HG03103 (cell line): ENCODE data around the gene PTPA.
"Not testable (repeated sequence)": the region's sequence is repeated elsewhere in the genome, so short reads cannot be mapped to it uniquely, and the experiment has no call there.

ENCODE experiments used
- ATAC-seq: cut with Tn5 transposase; IDR thresholded peaks from one replicate; pipeline ENCODE4 v1.9.1; 2021; ENCODE audit warnings: low read depth; ENCODE audit not compliant: unreplicated experiment

PTPA gene

GRCh38 chr9:129174724-129175514, 63.7 kb downstream of the PTPA start:
- no peak for ATAC-seq

- no peak for ATAC-seq
These were observed 64.3 kb downstream of the PTPA start for GRCh38 chr9:129175515-129175824.

- no peak for ATAC-seq
These were observed 64.8 kb downstream of the PTPA start for GRCh38 chr9:129175825-129176633.

GRCh38 chr9:129176701-129177442, 65.7 kb downstream of the PTPA start:
- no peak for ATAC-seq

- peak; percentile 8 for ATAC-seq
These were observed 66.2 kb downstream of the PTPA start for GRCh38 chr9:129177443-129177790.

GRCh38 chr9:129177791-129178567, 66.8 kb downstream of the PTPA start, which contains the start of gene IER5L:
Gene IER5L (minus strand): TSS chr9:129178261. CDS start chr9:129178052, 209 bp downstream.
- peak; percentile 67 for ATAC-seq

- ATAC-seq: no peak
These were observed 67.6 kb downstream of the PTPA start for GRCh38 chr9:129178568-129179382.

GRCh38 chr9:129181246-129181645, 70.0 kb downstream of the PTPA start:
- ATAC-seq: no peak

GRCh38 chr9:129182122-129182521, 70.9 kb downstream of the PTPA start:
- ATAC-seq: no peak

GRCh38 chr9:129182625-129183494, 71.6 kb downstream of the PTPA start:
- ATAC-seq: no peak

- no peak for ATAC-seq
These were observed 72.4 kb downstream of the PTPA start for GRCh38 chr9:129183495-129184218.

GRCh38 chr9:129184219-129184524, 73.0 kb downstream of the PTPA start:
- ATAC-seq: no peak

GRCh38 chr9:129184596-129185122, 73.4 kb downstream of the PTPA start:
- no peak for ATAC-seq

- no peak for ATAC-seq
These were observed 74.2 kb downstream of the PTPA start for GRCh38 chr9:129185402-129185801.

- ATAC-seq: no peak
These were observed 74.8 kb downstream of the PTPA start for GRCh38 chr9:129185991-129186390.

- ATAC-seq: no peak
These were observed 75.8 kb downstream of the PTPA start for GRCh38 chr9:129187042-129187441.

- ATAC-seq: not testable (repeated sequence)
These were observed 78.8 kb downstream of the PTPA start for GRCh38 chr9:129189971-129190370.

- ATAC-seq: no peak
These were observed 80.0 kb downstream of the PTPA start for GRCh38 chr9:129191234-129191633.
